ENCODE measurements around the gene CAMK1G.

DNA sequence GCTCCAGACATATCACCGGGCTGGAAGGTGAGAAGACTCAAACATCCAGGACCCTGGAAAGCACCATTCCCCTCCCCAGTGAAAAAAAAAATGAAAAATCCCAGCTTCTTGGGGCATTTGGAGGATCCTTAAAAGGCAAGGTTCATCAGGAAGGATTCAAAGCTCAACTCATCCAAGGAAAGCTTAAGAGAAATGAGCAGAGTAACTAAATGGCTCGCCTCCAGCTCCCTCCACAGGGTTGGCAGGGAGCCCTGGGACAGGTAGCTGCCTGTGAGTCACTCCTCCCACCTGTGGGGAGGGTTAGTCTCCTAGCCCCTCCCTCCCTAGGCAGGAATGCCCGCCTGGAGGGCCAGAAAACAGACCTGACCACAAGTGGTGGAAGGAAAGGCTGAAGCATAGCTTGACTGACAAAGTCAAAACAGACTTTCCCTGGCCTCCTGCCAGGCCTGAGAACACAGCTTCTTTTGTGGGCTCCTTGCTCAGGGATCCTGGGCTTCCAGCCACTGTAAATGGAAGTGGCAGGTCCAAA is 69.4 kb downstream of the CAMK1G start:
- TF ChIP-seq, protein P1, sequence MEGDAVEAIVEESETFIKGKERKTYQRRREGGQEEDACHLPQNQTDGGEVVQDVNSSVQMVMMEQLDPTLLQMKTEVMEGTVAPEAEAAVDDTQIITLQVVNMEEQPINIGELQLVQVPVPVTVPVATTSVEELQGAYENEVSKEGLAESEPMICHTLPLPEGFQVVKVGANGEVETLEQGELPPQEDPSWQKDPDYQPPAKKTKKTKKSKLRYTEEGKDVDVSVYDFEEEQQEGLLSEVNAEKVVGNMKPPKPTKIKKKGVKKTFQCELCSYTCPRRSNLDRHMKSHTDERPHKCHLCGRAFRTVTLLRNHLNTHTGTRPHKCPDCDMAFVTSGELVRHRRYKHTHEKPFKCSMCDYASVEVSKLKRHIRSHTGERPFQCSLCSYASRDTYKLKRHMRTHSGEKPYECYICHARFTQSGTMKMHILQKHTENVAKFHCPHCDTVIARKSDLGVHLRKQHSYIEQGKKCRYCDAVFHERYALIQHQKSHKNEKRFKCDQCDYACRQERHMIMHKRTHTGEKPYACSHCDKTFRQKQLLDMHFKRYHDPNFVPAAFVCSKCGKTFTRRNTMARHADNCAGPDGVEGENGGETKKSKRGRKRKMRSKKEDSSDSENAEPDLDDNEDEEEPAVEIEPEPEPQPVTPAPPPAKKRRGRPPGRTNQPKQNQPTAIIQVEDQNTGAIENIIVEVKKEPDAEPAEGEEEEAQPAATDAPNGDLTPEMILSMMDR (IDR thresholded peaks at IDR 0.05 in 2 of 3, conservative IDR thresholded peaks at IDR 0.05 in 1 of 3; ENCODE audit: control insufficient read depth in 2 of 3, extremely low read depth in 1 of 3, insufficient read depth in 1 of 3, low read depth in 3 of 3, low read length in 3 of 3): no peak
- TF ChIP-seq ESRRA (IDR thresholded peaks at IDR 0.05; ENCODE audit: low read length) (no peak), NRF1 (conservative IDR thresholded peaks at IDR 0.05; ENCODE audit: low read depth, low read length) (no peak), CBX5 (IDR thresholded peaks at IDR 0.05; ENCODE audit: low read depth) (no peak), POLR2AphosphoS5 (IDR thresholded peaks at IDR 0.05; ENCODE audit: low read length) (no peak), EZH2 (IDR thresholded peaks at IDR 0.05; ENCODE audit: borderline replicate concordance, control insufficient read depth, low read depth, low read length) (no peak), CBFB (IDR thresholded peaks at IDR 0.05; ENCODE audit: low read depth) (no peak)

All from GM12878 (cell line).